Activated CD8-positive, alpha-beta memory T cell treated with anti-CD3 and anti-CD28 coated beads, Interleukin-2, amount 50 U/mL, for 4 hours (primary cell): ENCODE data around the gene MLEC.

Experiments used
- DNase-seq: peaks from one replicate; pipeline ENCODE4 v3.0.0-alpha.2; 2020

Gene MLEC

GRCh38 chr12:120696626-120697025 is 9.7 kb downstream of the MLEC start:
- no peak for DNase-seq

GRCh38 chr12:120697344-120697743 is 10.4 kb downstream of the MLEC start:
- no peak for DNase-seq

- DNase-seq: no peak
Observed at GRCh38 chr12:120698665-120699064, 11.7 kb downstream of the MLEC start.

GRCh38 chr12:120699553-120699952 is 12.6 kb downstream of the MLEC start:
- DNase-seq: no peak

- no peak for DNase-seq
Observed at GRCh38 chr12:120700886-120701285, 13.9 kb downstream of the MLEC start.

GRCh38 chr12:120702637-120703036 is 15.7 kb downstream of the MLEC start:
- no peak for DNase-seq

- DNase-seq: no peak
Observed at GRCh38 chr12:120703311-120703942, 16.5 kb downstream of the MLEC start.

- DNase-seq: no peak
Observed at GRCh38 chr12:120705618-120706017, 18.7 kb downstream of the MLEC start.

- no peak for DNase-seq
Observed at GRCh38 chr12:120706029-120706428, 19.1 kb downstream of the MLEC start.

GRCh38 chr12:120708651-120709050 is 21.7 kb downstream of the MLEC start:
- DNase-seq: no peak

- DNase-seq: peak; percentile 79
Observed at GRCh38 chr12:120710031-120710804, 23.3 kb downstream of the MLEC start, which contains the start of gene UNC119B. Gene UNC119B (plus strand): TSS chr12:120710458. CDS start chr12:120710475, 17 bp downstream.

GRCh38 chr12:120710805-120711296 is 23.9 kb downstream of the MLEC start:
- peak; percentile 31 for DNase-seq

GRCh38 chr12:120711411-120711810 is 24.5 kb downstream of the MLEC start:
- DNase-seq: no peak

GRCh38 chr12:120712610-120713009 is 25.7 kb downstream of the MLEC start:
- no peak for DNase-seq

GRCh38 chr12:120713861-120714482 is 27.0 kb downstream of the MLEC start:
- peak; percentile 67 for DNase-seq

- no peak for DNase-seq
Observed at GRCh38 chr12:120718055-120718454, 31.1 kb downstream of the MLEC start.

- DNase-seq: no peak
Observed at GRCh38 chr12:120719072-120719471, 32.1 kb downstream of the MLEC start.

GRCh38 chr12:120719496-120720233 is 32.7 kb downstream of the MLEC start:
- no peak for DNase-seq

GRCh38 chr12:120720234-120720986 is 33.5 kb downstream of the MLEC start:
- no peak for DNase-seq

GRCh38 chr12:120720987-120721801 is 34.2 kb downstream of the MLEC start:
- no peak for DNase-seq

- no peak for DNase-seq
Observed at GRCh38 chr12:120721866-120722265, 34.9 kb downstream of the MLEC start.
